HCT116 (cell line): ENCODE data around the gene RABL6. TPM values are rescaled to one million over a fixed set of nuclear protein-coding genes. Genes with fewer than 3 reads are reported as not detected.

Source experiments
- ATAC-seq: fragments of 200-7000 bp; cut with Tn5 transposase; 2 replicates; pipeline ENCODE4 v1.9.1; 2020; ENCODE audit warnings: mild to moderate bottlenecking, moderate library complexity
- BruUV-seq: library from RNA; stranded (reverse); fragments of 400-500 nt; replicated peaks from 2 replicates; lab custom pipeline; 2021; lab: Mats Ljungman, UMichigan
- CTCF ChIA-PET: fragments of 300-600 bp; sonication (Branson Sonifier 250); formaldehyde crosslinking; loops from one replicate; lab custom pipeline; 2021; ENCODE audit warnings: antibody characterized with exemption; lab: Charles Lee
- POLR2A ChIA-PET: fragments of 300-600, 350-600 bp; sonication (Branson Sonifier 250); formaldehyde crosslinking; loops from one replicate; lab custom pipeline; 2021; ENCODE audit warnings: antibody characterized with exemption; lab: Charles Lee
- RAD21 ChIA-PET, 2 experiments: fragments of 300-600 bp; sonication (Branson Sonifier 250); formaldehyde crosslinking; loops; one replicate each; lab custom pipeline; 2023; ENCODE audit warnings: low total read pairs in 2 of 2; ENCODE audit not compliant: uncharacterized antibody in 2 of 2, unreplicated experiment in 2 of 2, low non-redundant PET in 1 of 2; lab: Charles Lee
- DNase-seq: peaks from one replicate; pipeline ENCODE4 v3.0.0-alpha.2; 2010; ENCODE audit warnings: low read depth, low spot score
- H2AFZ ChIP-seq: fragments of 200-600 bp; shearing (Covaris generic), sonication (generic); 2 replicates; pipeline ENCODE4 v1.6.1; 2017; ENCODE audit warnings: low read depth, mixed run types, mixed read lengths, antibody characterized with exemption, low read length; ENCODE audit not compliant: poor library complexity, severe bottlenecking
- H3K27ac ChIP-seq: 2 replicates; pipeline ENCODE4 v1.5.1; 2012; ENCODE audit warnings: low read depth, low read length
- H3K27me3 ChIP-seq: fragments of 200-600 bp; sonication (generic); 2 replicates; pipeline ENCODE4 v1.6.1; 2016; ENCODE audit warnings: mixed run types, low read length, mixed read lengths; ENCODE audit not compliant: insufficient read depth
- H3K36me3 ChIP-seq, 2 experiments: fragments of 200-500 bp in 1 of 2; fragments of 200-600 bp in 1 of 2; sonication (Bioruptor generic) in 1 of 2; sonication (generic) in 1 of 2; 2 replicates each; pipeline versions ENCODE4 v1.5.1 to v1.6.1; 2014 to 2016; ENCODE audit warnings: low read length in 2 of 2, inconsistent platforms in 1 of 2, mixed read lengths in 1 of 2, mixed run types in 1 of 2; ENCODE audit not compliant: insufficient read depth in 2 of 2, control insufficient read depth in 1 of 2
- H3K4me1 ChIP-seq, 2 experiments: fragments of 200-600 bp in 1 of 2; sonication (generic) in 1 of 2; 2 replicates each; pipeline versions ENCODE4 v1.5.1 to v1.6.1; 2012 to 2017; ENCODE audit warnings: low read length in 2 of 2, inconsistent platforms in 1 of 2, mild to moderate bottlenecking in 1 of 2, mixed read lengths in 1 of 2, mixed run types in 1 of 2, moderate library complexity in 1 of 2; ENCODE audit not compliant: insufficient read depth in 2 of 2, control insufficient read depth in 1 of 2
- H3K4me2 ChIP-seq: fragments of 200-600 bp; sonication (generic); 2 replicates; pipeline ENCODE4 v1.6.1; 2017; ENCODE audit warnings: mixed run types, low read length, mixed read lengths
- H3K4me3 ChIP-seq, 2 experiments: fragments of 200-600 bp in 1 of 2; sonication (generic) in 1 of 2; replicated peaks in 1 of 2; 2 replicates each; pipeline ENCODE4 v1.5.1; 2011 to 2016; ENCODE audit warnings: low read length in 2 of 2, control low read depth in 1 of 2, low read depth in 1 of 2, mild to moderate bottlenecking in 1 of 2, mixed read lengths in 1 of 2, mixed run types in 1 of 2
- H3K79me2 ChIP-seq: fragments of 200-600 bp; sonication (generic); 2 replicates; pipeline ENCODE4 v1.6.1; 2017; ENCODE audit warnings: mild to moderate bottlenecking, mixed run types, low read length, moderate library complexity, mixed read lengths; ENCODE audit not compliant: insufficient read depth
- H3K9ac ChIP-seq: fragments of 200-600 bp; sonication (generic); 2 replicates; pipeline ENCODE4 v1.6.1; 2016; ENCODE audit warnings: low read length, mixed read lengths
- H3K9me2 ChIP-seq: fragments of 200-600 bp; sonication (generic), shearing (Covaris generic); 2 replicates; pipeline ENCODE4 v1.6.1; 2017; ENCODE audit warnings: mixed run types, mild to moderate bottlenecking, moderate library complexity; ENCODE audit not compliant: insufficient read depth
- H3K9me3 ChIP-seq, 2 experiments: fragments of 200-500 bp in 1 of 2; fragments of 200-600 bp in 1 of 2; sonication (Bioruptor generic) in 1 of 2; sonication (generic) in 1 of 2; 2 replicates each; pipeline ENCODE4 v1.6.1; 2014 to 2017; ENCODE audit warnings: low read length in 2 of 2, mixed read lengths in 2 of 2, inconsistent platforms in 1 of 2, low read depth in 1 of 2, mild to moderate bottlenecking in 1 of 2, mixed run types in 1 of 2, moderate library complexity in 1 of 2; ENCODE audit not compliant: control insufficient read depth in 1 of 2, insufficient read depth in 1 of 2
- H4K20me1 ChIP-seq: fragments of 200-600 bp; sonication (generic), shearing (Covaris generic); 2 replicates; pipeline ENCODE4 v1.6.1; 2017; ENCODE audit warnings: mixed run types, mild to moderate bottlenecking, moderate library complexity; ENCODE audit not compliant: insufficient read depth
- CBX3 ChIP-seq: IDR thresholded peaks from 2 replicates; pipeline ENCODE4 v1.6.1; 2012; ENCODE audit warnings: low read depth
- CEBPB ChIP-seq: IDR thresholded peaks from 2 replicates; pipeline ENCODE4 v1.6.1; 2012; ENCODE audit warnings: low read depth
- EGR1 ChIP-seq: IDR thresholded peaks from 2 replicates; pipeline ENCODE4 v1.6.1; 2012; ENCODE audit warnings: low read depth
- ELF1 ChIP-seq: IDR thresholded peaks from 2 replicates; pipeline ENCODE4 v1.6.1; 2012; ENCODE audit warnings: low read depth, borderline replicate concordance
- FOSL1 ChIP-seq: IDR thresholded peaks from 2 replicates; pipeline ENCODE4 v1.6.1; 2012; ENCODE audit warnings: low read depth
- JUND ChIP-seq: IDR thresholded peaks from 2 replicates; pipeline ENCODE4 v1.6.1; 2012
- POLR2A ChIP-seq: IDR thresholded peaks from 2 replicates; pipeline ENCODE4 v1.7.0; 2011; ENCODE audit warnings: borderline replicate concordance; ENCODE audit not compliant: insufficient read depth, insufficient read length; ENCODE audit errors: extremely low read depth
- POLR2AphosphoS5 ChIP-seq: IDR thresholded peaks from 2 replicates; pipeline ENCODE4 v1.6.1; 2011; ENCODE audit warnings: mild to moderate bottlenecking, low read depth, low read length, moderate library complexity
- RAD21 ChIP-seq: IDR thresholded peaks from 2 replicates; pipeline ENCODE4 v1.6.1; 2012; ENCODE audit warnings: low read depth, mild to moderate bottlenecking
- REST ChIP-seq: IDR thresholded peaks from 2 replicates; pipeline ENCODE4 v1.6.1; 2012; ENCODE audit warnings: low read depth
- SIN3A ChIP-seq: IDR thresholded peaks from 2 replicates; pipeline ENCODE4 v1.6.1; 2012; ENCODE audit warnings: low read depth
- SP1 ChIP-seq: IDR thresholded peaks from 2 replicates; pipeline ENCODE4 v1.6.1; 2012; ENCODE audit warnings: low read depth
- SRF ChIP-seq: IDR thresholded peaks from 2 replicates; pipeline ENCODE4 v1.6.1; 2012; ENCODE audit warnings: low read depth
- TCF7L2 ChIP-seq: IDR thresholded peaks from 2 replicates; pipeline ENCODE4 v1.7.0; 2011; ENCODE audit warnings: borderline replicate concordance, inconsistent platforms; ENCODE audit not compliant: insufficient read depth, insufficient read length; ENCODE audit errors: extremely low read depth
- YY1 ChIP-seq: IDR thresholded peaks from 2 replicates; pipeline ENCODE4 v1.6.1; 2011; ENCODE audit warnings: low read length, low read depth, moderate library complexity, mild to moderate bottlenecking; ENCODE audit not compliant: insufficient replicate concordance; ENCODE audit errors: extremely low read depth
- ZFX ChIP-seq: fragments of 450-650 bp; IDR thresholded peaks from 2 replicates; pipeline ENCODE4 v1.6.1; 2017
- ZNF274 ChIP-seq: fragments of 200-500 bp; sonication (Bioruptor generic); IDR thresholded peaks from 2 replicates; pipeline ENCODE4 v1.6.1; 2014; ENCODE audit warnings: mild to moderate bottlenecking, low read depth, low read length, inconsistent platforms
- intact Hi-C: fragments of 100-400 bp; cut with micrococcal nuclease; formaldehyde crosslinking; loops from 2 replicates; pipeline ENCODE4 v1.10.0; 2022
- total RNA-seq: library from RNA; stranded (reverse); gene quantifications from one replicate; pipeline ENCODE4 v1.2.1, GENCODE V29; 2021; ENCODE audit not compliant: unreplicated experiment

RABL6 gene
- total RNA-seq, 1 experiment from 2014 or later = 98.6 TPM

GRCh38 chr9:136856079-136856476 is 48.3 kb downstream of the RABL6 start:
- no peak overlapping the region for H3K4me2 ChIP-seq
- H2AFZ ChIP-seq = no peak overlapping the region
- no peak overlapping the region for H3K4me3 ChIP-seq
- no peaks in the 10 kb centered on the region for H3K9me2 ChIP-seq
- no peak overlapping the region for H3K27ac ChIP-seq
- peaks cover 2 to 12% of the 10 kb centered on the region in 2 experiments; a peak in 2 of 4 replicates for H3K4me1 ChIP-seq
- BruUV-seq = no TSS peak
- TF ChIP-seq TCF7L2 (no peak), POLR2AphosphoS5 (no peak), CEBPB (no peak), ZNF274 (no peak), JUND (no peak), ZFX (no peak), SIN3A (no peak)
- TF ChIP-seq, all 23 proteins: peak for 0
- CTCF ChIA-PET = no interaction called here
- Histone ChIP-seq H3K27me3 (no peaks in the 10 kb centered on the region), H3K9me3 (no peaks in the 10 kb centered on the region), H3K36me3 (peaks cover 0 to 4% of the 10 kb centered on the region in 2 experiments; a peak in 1 of 4 replicates), H3K9ac (no peak overlapping the region), H3K79me2 (no peaks in the 10 kb centered on the region), H4K20me1 (no peaks in the 10 kb centered on the region)
- DNase-seq (no peak), ATAC-seq (no peak)
- intact Hi-C loops = no loop called here
- RAD21 ChIA-PET = no interaction called here
- POLR2A ChIA-PET = no interaction called here

- no peak overlapping the region for H3K4me2 ChIP-seq
- no peak overlapping the region for H2AFZ ChIP-seq
- no peak for DNase-seq
- no peaks in the 10 kb centered on the region for H4K20me1 ChIP-seq
- ChIA-PET CTCF (no interaction called here), POLR2A (no interaction called here), RAD21 (no interaction called here)
- no peak overlapping the region; the same call in 1 of the 2 replicates for H3K27ac ChIP-seq
- no peaks in the 10 kb centered on the region for H3K27me3 ChIP-seq
- no peaks in the 10 kb centered on the region for H3K9me2 ChIP-seq
- ATAC-seq = no peak
- peaks cover 2 to 12% of the 10 kb centered on the region in 2 experiments; a peak in 2 of 4 replicates for H3K4me1 ChIP-seq
- H3K9me3 ChIP-seq = no peaks in the 10 kb centered on the region
- H3K9ac ChIP-seq = no peak overlapping the region
- intact Hi-C loops = no loop called here
- H3K4me3 ChIP-seq = no peak overlapping the region
- H3K36me3 ChIP-seq = peaks cover 0 to 1% of the 10 kb centered on the region in 2 experiments; a peak in 1 of 4 replicates
- no TSS peak for BruUV-seq
- no peaks in the 10 kb centered on the region; the same call in 1 of the 2 replicates for H3K79me2 ChIP-seq
- TF ChIP-seq EGR1 (no peak), RAD21 (no peak), CBX3 (no peak), SRF (no peak), YY1 (no peak), SIN3A (no peak), ELF1 (no peak), ZFX (no peak), SP1 (no peak), POLR2A (no peak), REST (no peak), FOSL1 (no peak), POLR2AphosphoS5 (no peak)
These were observed 48.9 kb downstream of the RABL6 start for GRCh38 chr9:136856541-136857141.
